CD8-positive, alpha-beta memory T cell (primary cell): Measurements from ENCODE around the gene SLC28A1. TPM values are rescaled to one million over a fixed set of nuclear protein-coding genes. Genes with fewer than 3 reads are reported as not detected.
A peak's percentile ranks its signal among the peaks of the same experiment; 100 is the strongest.

Source experiments
- CTCF ChIA-PET: fragments of 350-600 bp; sonication (Branson Sonifier 250); formaldehyde crosslinking; loops from one replicate; lab custom pipeline; 2021; ENCODE audit warnings: antibody characterized with exemption; lab: Charles Lee
- POLR2A ChIA-PET: fragments of 350-600 bp; sonication (Branson Sonifier 250); formaldehyde crosslinking; loops from one replicate; lab custom pipeline; 2021; ENCODE audit warnings: antibody characterized with exemption; lab: Charles Lee
- DNase-seq, 5 donors: peaks; one replicate each; pipeline versions ENCODE4 v3.0.0 to v3.0.0-alpha.2; 2020 to 2022; ENCODE audit warnings: mixed read lengths in 1 of 5
- H3K27ac ChIP-seq: one replicate; pipeline ENCODE4 v1.7.0; 2013; ENCODE audit warnings: low read depth, mild to moderate bottlenecking, low read length, moderate library complexity
- H3K27me3 ChIP-seq: 2 replicates; pipeline ENCODE4 v1.7.0; 2013; ENCODE audit warnings: low read length, mild to moderate bottlenecking; ENCODE audit not compliant: insufficient read depth, poor library complexity, severe bottlenecking
- H3K36me3 ChIP-seq: 2 replicates; pipeline ENCODE4 v1.7.0; 2013; ENCODE audit warnings: mild to moderate bottlenecking, low read length, moderate library complexity; ENCODE audit not compliant: insufficient read depth
- H3K4me1 ChIP-seq: 2 replicates; pipeline ENCODE4 v1.7.0; 2013; ENCODE audit warnings: mild to moderate bottlenecking, low read length, moderate library complexity; ENCODE audit not compliant: insufficient read depth
- H3K4me3 ChIP-seq: 2 replicates; pipeline ENCODE4 v1.7.0; 2013; ENCODE audit warnings: mild to moderate bottlenecking, low read length
- H3K9me3 ChIP-seq: 2 replicates; pipeline ENCODE4 v1.7.0; 2013; ENCODE audit warnings: mild to moderate bottlenecking, low read length
- H3K27ac Mint-ChIP-seq, 8 donors: one replicate each; pipeline ENCODE4 v1.8.0; 2020 to 2021; ENCODE audit warnings: mixed read lengths in 8 of 8, mild to moderate bottlenecking in 6 of 8, inconsistent platforms in 3 of 8, moderate library complexity in 3 of 8
- H3K27me3 Mint-ChIP-seq, 2 donors: one replicate each; pipeline ENCODE4 v1.8.0; 2020 to 2021; ENCODE audit warnings: mixed read lengths in 2 of 2, mild to moderate bottlenecking in 1 of 2, moderate library complexity in 1 of 2
- H3K36me3 Mint-ChIP-seq, 3 donors: one replicate each; pipeline ENCODE4 v1.8.0; 2020 to 2021; ENCODE audit warnings: mixed read lengths in 3 of 3, inconsistent platforms in 1 of 3, mild to moderate bottlenecking in 1 of 3
- H3K4me1 Mint-ChIP-seq, 3 donors: one replicate each; pipeline ENCODE4 v1.8.0; 2020 to 2021; ENCODE audit warnings: mixed read lengths in 3 of 3, inconsistent platforms in 1 of 3, mild to moderate bottlenecking in 1 of 3
- H3K4me3 Mint-ChIP-seq, 7 donors: one replicate each; pipeline ENCODE4 v1.8.0; 2020 to 2021; ENCODE audit warnings: mixed read lengths in 7 of 7, mild to moderate bottlenecking in 6 of 7, moderate library complexity in 4 of 7, inconsistent platforms in 2 of 7
- H3K9me3 Mint-ChIP-seq, 5 donors: one replicate each; pipeline ENCODE4 v1.8.0; 2020 to 2022; ENCODE audit warnings: mixed read lengths in 5 of 5, mild to moderate bottlenecking in 3 of 5, moderate library complexity in 2 of 5, inconsistent platforms in 1 of 5
- polyA plus RNA-seq: library from polyadenylated mRNA; unstranded; fragments of 300-500 nt; fragmentation: Illumina TruSeq; gene quantifications from one replicate; pipeline ENCODE4 v1.2.3, GENCODE V29; 2021
- total RNA-seq, 2 experiments: library from RNA; stranded (reverse); gene quantifications; one replicate each; pipeline ENCODE4 v1.2.3, GENCODE V29; 2021

The SLC28A1 gene
- total and polyA plus RNA-seq, 3 experiments from 2014 or later: not detected

- no peak overlapping the region for H3K4me3 Mint-ChIP-seq
- H3K4me1 ChIP-seq: no peaks in the 10 kb centered on the region
- peaks cover 0 to 7% (median 0%) of the 10 kb centered on the region in 3 donors for H3K36me3 Mint-ChIP-seq
- H3K27ac ChIP-seq: no peak overlapping the region
- no peak overlapping the region for H3K27ac Mint-ChIP-seq
- H3K27me3 Mint-ChIP-seq: peaks cover 4 to 5% of the 10 kb centered on the region in 2 donors
- H3K27me3 ChIP-seq: no peaks in the 10 kb centered on the region
- no peak for DNase-seq
- H3K9me3 ChIP-seq: no peaks in the 10 kb centered on the region
- no peaks in the 10 kb centered on the region for H3K4me1 Mint-ChIP-seq
- H3K9me3 Mint-ChIP-seq: peaks cover 0 to 7% (median 2%) of the 10 kb centered on the region in 5 donors
- H3K4me3 ChIP-seq: no peak overlapping the region
- POLR2A ChIA-PET: no interaction called here
- H3K36me3 ChIP-seq: no peaks in the 10 kb centered on the region
- CTCF ChIA-PET: interaction anchor here (1.2 kb wide), 1 partner anchor 103 kb away, joined by 3 read pairs; no protein-coding TSS in a partner anchor
Observed at GRCh38 chr15:84899750-84900149, 15.3 kb downstream of the SLC28A1 start.

GRCh38 chr15:84901540-84901939 is 17.1 kb downstream of the SLC28A1 start:
- Mint-ChIP-seq H3K27ac (no peak overlapping the region), H3K4me1 (no peaks in the 10 kb centered on the region), H3K4me3 (no peak overlapping the region), H3K36me3 (peaks cover 0 to 4% (median 0%) of the 10 kb centered on the region in 3 donors), H3K27me3 (peaks cover 0 to 4% of the 10 kb centered on the region in 2 donors), H3K9me3 (peaks cover 0 to 7% (median 2%) of the 10 kb centered on the region in 5 donors)
- CTCF ChIA-PET: no interaction called here
- H3K4me3 ChIP-seq: no peak overlapping the region
- no peak overlapping the region for H3K27ac ChIP-seq
- H3K9me3 ChIP-seq: no peaks in the 10 kb centered on the region
- POLR2A ChIA-PET: no interaction called here
- no peak for DNase-seq
- no peaks in the 10 kb centered on the region for H3K27me3 ChIP-seq
- no peaks in the 10 kb centered on the region for H3K36me3 ChIP-seq
- H3K4me1 ChIP-seq: no peaks in the 10 kb centered on the region

- H3K27ac Mint-ChIP-seq: no peak overlapping the region
- Histone ChIP-seq H3K9me3 (no peaks in the 10 kb centered on the region), H3K4me1 (no peaks in the 10 kb centered on the region), H3K27ac (no peak overlapping the region), H3K4me3 (no peak overlapping the region), H3K36me3 (no peaks in the 10 kb centered on the region), H3K27me3 (no peaks in the 10 kb centered on the region)
- H3K36me3 Mint-ChIP-seq: peaks cover 0 to 4% (median 0%) of the 10 kb centered on the region in 3 donors
- POLR2A ChIA-PET: no interaction called here
- peaks cover 0 to 7% (median 2%) of the 10 kb centered on the region in 5 donors for H3K9me3 Mint-ChIP-seq
- no peak overlapping the region for H3K4me3 Mint-ChIP-seq
- no peak for DNase-seq
- CTCF ChIA-PET: no interaction called here
- H3K4me1 Mint-ChIP-seq: no peaks in the 10 kb centered on the region
- peaks cover 0 to 4% of the 10 kb centered on the region in 2 donors for H3K27me3 Mint-ChIP-seq
Observed at GRCh38 chr15:84903751-84904150, 19.3 kb downstream of the SLC28A1 start.

GRCh38 chr15:84904419-84904818 is 20.0 kb downstream of the SLC28A1 start:
- Histone ChIP-seq H3K27ac (no peak overlapping the region), H3K4me3 (no peak overlapping the region), H3K36me3 (no peaks in the 10 kb centered on the region), H3K9me3 (no peaks in the 10 kb centered on the region), H3K4me1 (no peaks in the 10 kb centered on the region), H3K27me3 (no peaks in the 10 kb centered on the region)
- peaks cover 0 to 4% (median 2%) of the 10 kb centered on the region in 5 donors for H3K9me3 Mint-ChIP-seq
- peaks cover 0 to 4% of the 10 kb centered on the region in 2 donors for H3K27me3 Mint-ChIP-seq
- no peak overlapping the region for H3K27ac Mint-ChIP-seq
- H3K36me3 Mint-ChIP-seq: peaks cover 0 to 4% (median 0%) of the 10 kb centered on the region in 3 donors
- DNase-seq: no peak
- H3K4me3 Mint-ChIP-seq: no peak overlapping the region
- ChIA-PET CTCF (no interaction called here), POLR2A (no interaction called here)
- H3K4me1 Mint-ChIP-seq: no peaks in the 10 kb centered on the region

- CTCF ChIA-PET: interaction anchor here (0.7 kb wide), 1 partner anchor 37 kb away, joined by 3 read pairs; no protein-coding TSS in a partner anchor
- H3K9me3 ChIP-seq: no peaks in the 10 kb centered on the region
- Mint-ChIP-seq H3K4me1 (no peaks in the 10 kb centered on the region), H3K36me3 (peaks cover 0 to 4% (median 0%) of the 10 kb centered on the region in 3 donors), H3K27me3 (no peaks in the 10 kb centered on the region), H3K4me3 (no peak overlapping the region), H3K27ac (peak overlapping the region in 2 of 8 donors; percentile 44 to 55), H3K9me3 (peaks cover 0 to 2% (median 0%) of the 10 kb centered on the region in 5 donors)
- POLR2A ChIA-PET: no interaction called here
- H3K27me3 ChIP-seq: no peaks in the 10 kb centered on the region
- H3K4me3 ChIP-seq: no peak overlapping the region
- no peaks in the 10 kb centered on the region for H3K4me1 ChIP-seq
- no peak for DNase-seq
- H3K36me3 ChIP-seq: no peaks in the 10 kb centered on the region
- no peak overlapping the region for H3K27ac ChIP-seq
Observed at GRCh38 chr15:84905016-84905916, 20.8 kb downstream of the SLC28A1 start.

- H3K36me3 ChIP-seq: no peaks in the 10 kb centered on the region
- DNase-seq: no peak
- no peak overlapping the region for H3K27ac Mint-ChIP-seq
- H3K4me3 Mint-ChIP-seq: no peak overlapping the region
- no peaks in the 10 kb centered on the region for H3K9me3 ChIP-seq
- CTCF ChIA-PET: no interaction called here
- H3K4me3 ChIP-seq: no peak overlapping the region
- H3K27me3 ChIP-seq: no peaks in the 10 kb centered on the region
- no peak overlapping the region for H3K27ac ChIP-seq
- no peaks in the 10 kb centered on the region for H3K4me1 ChIP-seq
- H3K4me1 Mint-ChIP-seq: no peaks in the 10 kb centered on the region
- no peaks in the 10 kb centered on the region for H3K9me3 Mint-ChIP-seq
- POLR2A ChIA-PET: no interaction called here
- H3K27me3 Mint-ChIP-seq: no peaks in the 10 kb centered on the region
- no peaks in the 10 kb centered on the region for H3K36me3 Mint-ChIP-seq
Observed at GRCh38 chr15:84907731-84908130, 23.3 kb downstream of the SLC28A1 start.

- Histone ChIP-seq H3K9me3 (no peaks in the 10 kb centered on the region), H3K27me3 (no peaks in the 10 kb centered on the region), H3K27ac (no peak overlapping the region), H3K4me3 (no peak overlapping the region), H3K4me1 (no peaks in the 10 kb centered on the region), H3K36me3 (no peaks in the 10 kb centered on the region)
- H3K27me3 Mint-ChIP-seq: no peaks in the 10 kb centered on the region
- DNase-seq: no peak
- H3K36me3 Mint-ChIP-seq: no peaks in the 10 kb centered on the region
- H3K9me3 Mint-ChIP-seq: no peaks in the 10 kb centered on the region
- H3K4me3 Mint-ChIP-seq: no peak overlapping the region
- ChIA-PET POLR2A (no interaction called here), CTCF (no interaction called here)
- no peak overlapping the region for H3K27ac Mint-ChIP-seq
- no peaks in the 10 kb centered on the region for H3K4me1 Mint-ChIP-seq
Observed at GRCh38 chr15:84908564-84908963, 24.1 kb downstream of the SLC28A1 start.

- no peaks in the 10 kb centered on the region for H3K36me3 Mint-ChIP-seq
- no peak overlapping the region for H3K4me3 ChIP-seq
- H3K4me1 ChIP-seq: no peaks in the 10 kb centered on the region
- no peak for DNase-seq
- no peaks in the 10 kb centered on the region for H3K9me3 Mint-ChIP-seq
- CTCF ChIA-PET: no interaction called here
- no peaks in the 10 kb centered on the region for H3K4me1 Mint-ChIP-seq
- POLR2A ChIA-PET: no interaction called here
- peak overlapping the region in 1 of 8 donors; percentile 61 for H3K27ac Mint-ChIP-seq
- H3K27me3 Mint-ChIP-seq: no peaks in the 10 kb centered on the region
- no peaks in the 10 kb centered on the region for H3K27me3 ChIP-seq
- no peaks in the 10 kb centered on the region for H3K36me3 ChIP-seq
- H3K4me3 Mint-ChIP-seq: no peak overlapping the region
- no peak overlapping the region for H3K27ac ChIP-seq
- no peaks in the 10 kb centered on the region for H3K9me3 ChIP-seq
Observed at GRCh38 chr15:84909029-84909428, 24.6 kb downstream of the SLC28A1 start.
